Measurements from ENCODE around the gene SH2D4B. TPM values are rescaled to one million over a fixed set of nuclear protein-coding genes. Genes with fewer than 3 reads are reported as not detected.

SH2D4B gene
- total RNA-seq, 2 experiments from 2014 or later = 0.03 TPM; not detected in 1

- no peaks in the 10 kb centered on the region for H3K79me2 ChIP-seq (ENCODE audit: insufficient read depth, low read depth, low read length)
- peaks cover 79% of the 10 kb centered on the region for H3K36me3 ChIP-seq (ENCODE audit: insufficient read depth, low read length)
- DNase-seq (ENCODE audit: low spot score) = no peak
- H3K4me2 ChIP-seq (ENCODE audit: low read length) = no peak overlapping the region
- H3K4me1 ChIP-seq (ENCODE audit: insufficient read depth, low read length, poor library complexity, severe bottlenecking) = no peaks in the 10 kb centered on the region
- intact Hi-C loops (cut with micrococcal nuclease; ENCODE audit: unreplicated experiment) = no loop called here
- ChIA-PET CTCF (ENCODE audit: unreplicated experiment) (no interaction called here), POLR2A (no interaction called here)
- no peak overlapping the region for H3K27ac ChIP-seq (ENCODE audit: low read depth, low read length, poor library complexity, severe bottlenecking)
- H3K9me2 ChIP-seq (ENCODE audit: insufficient read depth, low read length) = no peaks in the 10 kb centered on the region
- H2AFZ ChIP-seq (ENCODE audit: low read length) = no peak overlapping the region
- no peaks in the 10 kb centered on the region for H4K20me1 ChIP-seq (ENCODE audit: insufficient read depth, low read length)
- TF ChIP-seq CTCF (conservative IDR thresholded peaks at IDR 0.05; ENCODE audit: low read length) (no peak), EZH2phosphoT487 (IDR thresholded peaks at IDR 0.05; ENCODE audit: borderline replicate concordance, low read depth, low read length) (no peak)
- no peaks in the 10 kb centered on the region for H3K9me3 ChIP-seq (ENCODE audit: low read length)
- H3K4me3 ChIP-seq (ENCODE audit: low read depth, low read length, poor library complexity, severe bottlenecking) = no peak overlapping the region
- BruUV-seq (replicated peaks) = no TSS peak
Measured at GRCh38 chr10:80515941-80516340, 21.8 kb upstream of the SH2D4B start.

- Histone ChIP-seq H3K36me3 (ENCODE audit: insufficient read depth, low read length) (peaks cover 72% of the 10 kb centered on the region), H3K9me3 (ENCODE audit: low read length) (no peaks in the 10 kb centered on the region), H3K27ac (ENCODE audit: low read depth, low read length, poor library complexity, severe bottlenecking) (no peak overlapping the region), H3K4me2 (ENCODE audit: low read length) (no peak overlapping the region), H3K4me1 (ENCODE audit: insufficient read depth, low read length, poor library complexity, severe bottlenecking) (no peaks in the 10 kb centered on the region), H3K9me2 (ENCODE audit: insufficient read depth, low read length) (no peaks in the 10 kb centered on the region), H4K20me1 (ENCODE audit: insufficient read depth, low read length) (no peaks in the 10 kb centered on the region), H3K79me2 (ENCODE audit: insufficient read depth, low read depth, low read length) (no peaks in the 10 kb centered on the region), H3K4me3 (ENCODE audit: low read depth, low read length, poor library complexity, severe bottlenecking) (no peak overlapping the region), H2AFZ (ENCODE audit: low read length) (no peak overlapping the region)
- TF ChIP-seq CTCF (conservative IDR thresholded peaks at IDR 0.05; ENCODE audit: low read length) (no peak), EZH2phosphoT487 (IDR thresholded peaks at IDR 0.05; ENCODE audit: borderline replicate concordance, low read depth, low read length) (no peak)
- POLR2A ChIA-PET = no interaction called here
- CTCF ChIA-PET (ENCODE audit: unreplicated experiment) = no interaction called here
- BruUV-seq (replicated peaks) = no TSS peak
- intact Hi-C loops (cut with micrococcal nuclease; ENCODE audit: unreplicated experiment) = no loop called here
- DNase-seq (ENCODE audit: low spot score) = no peak
Measured at GRCh38 chr10:80516506-80517075, 21.1 kb upstream of the SH2D4B start.

- no peak overlapping the region for H2AFZ ChIP-seq (ENCODE audit: low read length)
- no peaks in the 10 kb centered on the region for H3K4me1 ChIP-seq (ENCODE audit: insufficient read depth, low read length, poor library complexity, severe bottlenecking)
- no peak overlapping the region for H3K27ac ChIP-seq (ENCODE audit: low read depth, low read length, poor library complexity, severe bottlenecking)
- TF ChIP-seq CTCF (conservative IDR thresholded peaks at IDR 0.05; ENCODE audit: low read length) = no peak
- no peak for TF ChIP-seq EZH2phosphoT487 (IDR thresholded peaks at IDR 0.05; ENCODE audit: borderline replicate concordance, low read depth, low read length)
- H3K79me2 ChIP-seq (ENCODE audit: insufficient read depth, low read depth, low read length) = no peaks in the 10 kb centered on the region
- POLR2A ChIA-PET = interaction anchor here (0.7 kb wide), 1 partner anchor 92 kb away, joined by 3 read pairs; no protein-coding TSS in a partner anchor
- CTCF ChIA-PET (ENCODE audit: unreplicated experiment) = no interaction called here
- no peaks in the 10 kb centered on the region for H3K9me2 ChIP-seq (ENCODE audit: insufficient read depth, low read length)
- intact Hi-C loops (cut with micrococcal nuclease; ENCODE audit: unreplicated experiment) = no loop called here
- no peak overlapping the region for H3K4me3 ChIP-seq (ENCODE audit: low read depth, low read length, poor library complexity, severe bottlenecking)
- no peak overlapping the region for H3K4me2 ChIP-seq (ENCODE audit: low read length)
- H3K36me3 ChIP-seq (ENCODE audit: insufficient read depth, low read length) = peaks cover 64% of the 10 kb centered on the region
- no peaks in the 10 kb centered on the region for H3K9me3 ChIP-seq (ENCODE audit: low read length)
- no peaks in the 10 kb centered on the region for H4K20me1 ChIP-seq (ENCODE audit: insufficient read depth, low read length)
- BruUV-seq (replicated peaks) = no TSS peak
- no peak for DNase-seq (ENCODE audit: low spot score)
Measured at GRCh38 chr10:80517416-80518142, 20.1 kb upstream of the SH2D4B start.

All from OCI-LY7 (cell line).